Left kidney (tissue), 2 donors: ENCODE measurements around the gene SIK2. TPM values are rescaled to one million over a fixed set of nuclear protein-coding genes. Genes with fewer than 3 reads are reported as not detected.

Source experiments
- DNase-seq: peaks from one replicate; pipeline ENCODE4 v3.0.0-alpha.2; 2013
- polyA plus RNA-seq: library from polyadenylated mRNA; unstranded; fragments of 120-200 nt; gene quantifications from one replicate; pipeline ENCODE4 v1.2.1, GENCODE V29; 2013; ENCODE audit not compliant: insufficient read length

Gene SIK2
- polyA plus RNA-seq, 1 donor: 23.4 TPM

- no peak for DNase-seq
Measured at GRCh38 chr11:111729831-111730311, 127.6 kb downstream of the SIK2 start.

- DNase-seq: no peak
Measured at GRCh38 chr11:111730871-111731591, 128.8 kb downstream of the SIK2 start.

GRCh38 chr11:111731821-111732220 lies 129.6 kb downstream of the SIK2 start:
- no peak for DNase-seq

GRCh38 chr11:111733016-111733415 lies 130.8 kb downstream of the SIK2 start:
- no peak for DNase-seq

GRCh38 chr11:111733611-111734088 lies 131.4 kb downstream of the SIK2 start:
- DNase-seq: no peak

- DNase-seq: no peak
Measured at GRCh38 chr11:111734101-111734953, 132.1 kb downstream of the SIK2 start.

GRCh38 chr11:111734954-111735261 lies 132.7 kb downstream of the SIK2 start:
- DNase-seq: no peak

GRCh38 chr11:111735262-111736116 lies 133.2 kb downstream of the SIK2 start:
- DNase-seq: peak; percentile 91

GRCh38 chr11:111736181-111736590 lies 133.9 kb downstream of the SIK2 start:
- DNase-seq: no peak

GRCh38 chr11:111736621-111737443 lies 134.6 kb downstream of the SIK2 start:
- no peak for DNase-seq

- DNase-seq: no peak
Measured at GRCh38 chr11:111737444-111738210, 135.4 kb downstream of the SIK2 start.

GRCh38 chr11:111739299-111739698 lies 137.1 kb downstream of the SIK2 start:
- DNase-seq: no peak

- no peak for DNase-seq
Measured at GRCh38 chr11:111741751-111742150, 139.5 kb downstream of the SIK2 start.

- no peak for DNase-seq
Measured at GRCh38 chr11:111743700-111744099, 141.5 kb downstream of the SIK2 start.

GRCh38 chr11:111745719-111746504 lies 143.7 kb downstream of the SIK2 start:
- no peak for DNase-seq

- DNase-seq: no peak
Measured at GRCh38 chr11:111748035-111748804, 146.0 kb downstream of the SIK2 start.

GRCh38 chr11:111749646-111750045 lies 147.4 kb downstream of the SIK2 start:
- no peak for DNase-seq

GRCh38 chr11:111756097-111756496 lies 153.8 kb downstream of the SIK2 start:
- no peak for DNase-seq

- no peak for DNase-seq
Measured at GRCh38 chr11:111759376-111759775, 157.1 kb downstream of the SIK2 start.
